DOHH2 (cell line): ENCODE data around the gene CBFB.
"Not testable (repeated sequence)": the region's sequence is repeated elsewhere in the genome, so short reads cannot be mapped to it uniquely, and the experiment has no call there.

Source experiments
- H3F3A ChIP-seq: fragments of 200-600 bp; sonication (generic), shearing (Covaris generic); 2 replicates; pipeline ENCODE4 v1.6.0; 2016; ENCODE audit warnings: antibody characterized with exemption, mild to moderate bottlenecking; ENCODE audit not compliant: control insufficient read depth, insufficient read depth
- H3K27ac ChIP-seq: fragments of 200-600 bp; sonication (generic); 2 replicates; pipeline ENCODE4 v1.5.1; 2014; ENCODE audit warnings: low read depth, mild to moderate bottlenecking, low read length, moderate library complexity
- H3K27me3 ChIP-seq: fragments of 200-600 bp; sonication (generic); 2 replicates; pipeline ENCODE4 v1.6.1; 2014; ENCODE audit warnings: mild to moderate bottlenecking, low read length, mixed read lengths; ENCODE audit not compliant: control insufficient read depth
- H3K36me3 ChIP-seq: fragments of 200-600 bp; sonication (generic); 2 replicates; pipeline ENCODE4 v1.6.1; 2014; ENCODE audit warnings: mild to moderate bottlenecking, low read length, moderate library complexity, mixed read lengths; ENCODE audit not compliant: control insufficient read depth
- H3K4me1 ChIP-seq: fragments of 200-600 bp; sonication (generic); 2 replicates; pipeline ENCODE4 v1.6.1; 2014; ENCODE audit warnings: mild to moderate bottlenecking, low read length, mixed read lengths; ENCODE audit not compliant: control insufficient read depth
- H3K4me2 ChIP-seq: fragments of 200-600 bp; sonication (generic); 2 replicates; pipeline ENCODE4 v1.6.0; 2014; ENCODE audit warnings: mild to moderate bottlenecking, low read length, moderate library complexity
- H3K4me3 ChIP-seq: fragments of 200-600 bp; sonication (generic); 2 replicates; pipeline ENCODE4 v1.5.1; 2014; ENCODE audit warnings: mild to moderate bottlenecking, low read length, mixed read lengths
- H3K79me2 ChIP-seq: fragments of 200-600 bp; sonication (generic); 2 replicates; pipeline ENCODE4 v1.6.1; 2014; ENCODE audit warnings: mild to moderate bottlenecking, low read length, mixed read lengths; ENCODE audit not compliant: control insufficient read depth
- H3K9me2 ChIP-seq: fragments of 200-600 bp; sonication (generic); replicated peaks from 2 replicates; pipeline ENCODE4 v1.6.1; 2014; ENCODE audit warnings: mild to moderate bottlenecking, low read length, mixed read lengths; ENCODE audit not compliant: control insufficient read depth
- H3K9me3 ChIP-seq: fragments of 200-600 bp; sonication (generic); 2 replicates; pipeline ENCODE4 v1.6.1; 2014; ENCODE audit warnings: antibody characterized with exemption, low read length, mixed read lengths; ENCODE audit not compliant: control insufficient read depth, insufficient read depth
- H4K20me1 ChIP-seq: fragments of 200-600 bp; sonication (generic); 2 replicates; pipeline ENCODE4 v1.6.0; 2014; ENCODE audit warnings: low read depth, mild to moderate bottlenecking, antibody characterized with exemption, low read length, moderate library complexity; ENCODE audit not compliant: control insufficient read depth, insufficient read depth
- CTCF ChIP-seq: fragments of 200-600 bp; sonication (generic); IDR thresholded peaks from one replicate; pipeline ENCODE4 v1.5.1; 2014; ENCODE audit warnings: antibody characterized with exemption, mild to moderate bottlenecking, low read depth, low read length; ENCODE audit not compliant: poor library complexity, severe bottlenecking
- EZH2phosphoT487 ChIP-seq: fragments of 200-600 bp; sonication (generic); IDR thresholded peaks from 2 replicates; pipeline ENCODE4 v1.6.1; 2017; ENCODE audit warnings: borderline replicate concordance, mild to moderate bottlenecking, antibody characterized with exemption, low read length, moderate library complexity, mixed read lengths

The CBFB gene

GRCh38 chr16:67120025-67120424 lies 91.1 kb downstream of the CBFB start:
- Histone ChIP-seq H3K36me3 (peaks cover 19% of the 10 kb centered on the region), H3K79me2 (peaks cover 25% of the 10 kb centered on the region), H3K9me3 (no peaks in the 10 kb centered on the region), H3K4me1 (no peaks in the 10 kb centered on the region), H3K9me2 (no peaks in the 10 kb centered on the region), H4K20me1 (no peaks in the 10 kb centered on the region), H3K27me3 (no peaks in the 10 kb centered on the region), H3F3A (no peaks in the 10 kb centered on the region), H3K27ac (no peak overlapping the region), H3K4me2 (no peak overlapping the region), H3K4me3 (no peak overlapping the region)
- no peak for TF ChIP-seq CTCF
- TF ChIP-seq EZH2phosphoT487 = no peak

GRCh38 chr16:67122799-67123198 lies 93.8 kb downstream of the CBFB start:
- not testable (repeated sequence) for H3K9me3 ChIP-seq, H3K79me2 ChIP-seq, H3K4me3 ChIP-seq, H3K9me2 ChIP-seq, H3F3A ChIP-seq, H3K27ac ChIP-seq, H4K20me1 ChIP-seq, H3K4me1 ChIP-seq, H3K27me3 ChIP-seq, H3K4me2 ChIP-seq
- peaks cover 23% of the 10 kb centered on the region for H3K36me3 ChIP-seq

GRCh38 chr16:67128417-67128816 lies 99.5 kb downstream of the CBFB start:
- no peaks in the 10 kb centered on the region for H3K4me1 ChIP-seq
- no peaks in the 10 kb centered on the region for H3K27me3 ChIP-seq
- H3F3A ChIP-seq = no peaks in the 10 kb centered on the region; the same call in 1 of the 2 replicates
- TF ChIP-seq EZH2phosphoT487 (no peak), CTCF (no peak)
- no peaks in the 10 kb centered on the region for H3K79me2 ChIP-seq
- peaks cover 26% of the 10 kb centered on the region for H3K36me3 ChIP-seq
- H3K4me2 ChIP-seq = no peak overlapping the region
- H4K20me1 ChIP-seq = no peaks in the 10 kb centered on the region
- no peak overlapping the region for H3K27ac ChIP-seq
- H3K9me2 ChIP-seq = no peaks in the 10 kb centered on the region
- H3K9me3 ChIP-seq = no peaks in the 10 kb centered on the region
- no peak overlapping the region for H3K4me3 ChIP-seq

- Histone ChIP-seq H3K36me3 (peaks cover 23% of the 10 kb centered on the region), H3K4me1 (no peaks in the 10 kb centered on the region), H3K4me2 (no peak overlapping the region), H3K79me2 (no peaks in the 10 kb centered on the region), H3K27me3 (no peaks in the 10 kb centered on the region), H3K27ac (no peak overlapping the region), H3F3A (no peaks in the 10 kb centered on the region; the same call in 1 of the 2 replicates), H3K4me3 (no peak overlapping the region), H3K9me2 (no peaks in the 10 kb centered on the region), H4K20me1 (no peaks in the 10 kb centered on the region), H3K9me3 (no peaks in the 10 kb centered on the region)
- no peak for TF ChIP-seq CTCF
- no peak for TF ChIP-seq EZH2phosphoT487
Observed at GRCh38 chr16:67128887-67129286, 99.9 kb downstream of the CBFB start.
